HG03439 (cell line): ENCODE data around the gene WDFY4.

Source experiments
- ATAC-seq: cut with Tn5 transposase; IDR thresholded peaks from one replicate; pipeline ENCODE4 v1.9.1; 2021; ENCODE audit warnings: mild to moderate bottlenecking, moderate library complexity; ENCODE audit not compliant: unreplicated experiment

Gene WDFY4

DNA sequence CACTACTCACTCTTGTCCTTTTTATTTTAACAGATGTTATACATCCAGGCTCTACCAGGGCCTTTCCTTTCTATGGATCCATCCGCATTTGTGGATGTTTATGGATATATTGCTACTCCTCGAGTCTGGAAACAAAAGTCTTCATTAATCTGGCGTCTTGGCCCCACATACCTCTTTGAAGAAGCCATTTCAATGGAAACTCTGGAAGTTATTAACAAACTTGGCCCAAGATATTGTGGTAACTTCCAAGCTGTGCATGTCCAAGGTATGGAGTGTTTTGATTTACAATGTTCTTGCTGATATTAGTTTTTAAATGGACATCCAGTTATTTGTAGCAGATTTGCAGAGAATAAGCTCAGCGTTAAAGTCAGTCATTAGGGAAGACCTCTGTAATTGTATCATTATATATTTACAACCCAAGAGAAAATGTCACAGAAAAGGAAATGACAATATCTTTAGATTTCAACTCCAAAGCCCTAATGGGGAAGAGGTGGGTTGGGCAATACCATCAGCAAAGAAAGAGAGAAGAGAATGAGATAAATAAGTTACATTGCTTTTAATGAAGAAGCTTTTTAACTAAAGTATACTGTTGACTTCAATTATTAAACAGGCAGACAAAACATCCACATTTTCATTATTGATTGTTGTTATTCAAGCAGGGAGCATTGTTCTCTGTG is 102.1 kb downstream of the WDFY4 start:
- ATAC-seq, result no peak

GRCh38 chr10:48788554-48788953 is 103.9 kb downstream of the WDFY4 start:
- no peak for ATAC-seq

- no peak for ATAC-seq
These were observed 105.1 kb downstream of the WDFY4 start for GRCh38 chr10:48789486-48790456.

- no peak for ATAC-seq
These were observed 105.9 kb downstream of the WDFY4 start for GRCh38 chr10:48790457-48791044.

- no peak for ATAC-seq
These were observed 106.7 kb downstream of the WDFY4 start for GRCh38 chr10:48791267-48791928.

DNA sequence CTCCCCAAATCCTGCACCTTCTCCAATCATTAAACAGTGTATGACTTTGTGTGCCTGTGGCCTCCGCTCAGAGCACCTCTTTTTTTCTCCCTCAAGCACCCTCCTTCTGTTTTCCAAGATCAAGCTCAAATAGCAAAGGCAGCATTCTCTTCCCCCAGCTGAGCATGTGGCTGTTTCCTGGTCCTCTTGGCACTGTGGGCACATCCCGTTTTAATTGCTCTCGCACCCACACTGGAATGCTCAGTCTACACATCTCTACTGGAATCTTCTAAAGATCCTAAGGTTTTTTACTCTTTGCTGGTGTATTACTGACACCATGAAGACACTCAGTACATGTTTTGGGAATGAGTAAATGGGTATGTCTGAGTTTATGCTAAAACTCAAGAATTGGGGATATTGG is 107.4 kb downstream of the WDFY4 start:
- no peak for ATAC-seq

- ATAC-seq, result no peak
These were observed 108.0 kb downstream of the WDFY4 start for GRCh38 chr10:48792687-48793096.

DNA sequence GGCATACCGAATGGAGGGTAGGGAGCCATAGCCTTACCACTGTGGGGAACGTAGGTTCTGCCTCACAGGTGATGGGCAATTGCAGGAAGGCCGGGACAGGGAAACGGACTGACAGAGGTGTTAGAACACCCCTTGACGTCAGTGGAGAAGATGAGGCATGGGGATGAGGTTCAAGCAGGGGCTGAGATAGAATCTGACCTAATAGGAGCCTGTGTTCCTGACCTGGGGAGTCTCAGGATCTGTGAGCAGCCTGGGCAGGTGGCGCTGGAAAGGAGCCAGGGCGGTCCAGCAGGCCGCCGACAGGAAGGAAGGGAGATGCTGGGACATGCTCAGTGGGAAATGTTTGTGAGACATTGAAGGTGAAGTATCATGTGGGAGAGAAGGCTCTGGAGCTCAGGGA is 109.4 kb downstream of the WDFY4 start:
- ATAC-seq, result no peak

GRCh38 chr10:48796713-48797245 is 112.1 kb downstream of the WDFY4 start:
- ATAC-seq, result no peak

DNA sequence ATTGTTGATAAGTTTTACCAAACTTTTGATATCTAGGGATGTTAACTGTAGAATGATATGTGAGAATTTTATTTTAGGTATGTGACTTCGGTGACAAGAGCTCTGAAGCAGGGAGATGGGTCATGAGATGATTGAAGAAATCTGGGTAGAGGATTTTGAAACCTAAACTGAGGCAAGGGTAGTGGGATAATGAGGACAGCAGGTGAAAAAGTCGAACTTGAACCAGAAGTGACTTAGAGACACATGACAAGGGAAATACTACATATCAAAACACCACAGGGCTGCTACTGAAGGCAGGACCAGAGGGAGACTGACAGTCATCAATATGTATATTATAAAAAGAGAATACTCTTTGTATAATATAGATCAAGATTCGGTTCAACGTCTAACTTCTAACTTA is 113.2 kb downstream of the WDFY4 start:
- ATAC-seq, result no peak

GRCh38 chr10:48798481-48799254 is 114.0 kb downstream of the WDFY4 start:
- no peak for ATAC-seq

DNA sequence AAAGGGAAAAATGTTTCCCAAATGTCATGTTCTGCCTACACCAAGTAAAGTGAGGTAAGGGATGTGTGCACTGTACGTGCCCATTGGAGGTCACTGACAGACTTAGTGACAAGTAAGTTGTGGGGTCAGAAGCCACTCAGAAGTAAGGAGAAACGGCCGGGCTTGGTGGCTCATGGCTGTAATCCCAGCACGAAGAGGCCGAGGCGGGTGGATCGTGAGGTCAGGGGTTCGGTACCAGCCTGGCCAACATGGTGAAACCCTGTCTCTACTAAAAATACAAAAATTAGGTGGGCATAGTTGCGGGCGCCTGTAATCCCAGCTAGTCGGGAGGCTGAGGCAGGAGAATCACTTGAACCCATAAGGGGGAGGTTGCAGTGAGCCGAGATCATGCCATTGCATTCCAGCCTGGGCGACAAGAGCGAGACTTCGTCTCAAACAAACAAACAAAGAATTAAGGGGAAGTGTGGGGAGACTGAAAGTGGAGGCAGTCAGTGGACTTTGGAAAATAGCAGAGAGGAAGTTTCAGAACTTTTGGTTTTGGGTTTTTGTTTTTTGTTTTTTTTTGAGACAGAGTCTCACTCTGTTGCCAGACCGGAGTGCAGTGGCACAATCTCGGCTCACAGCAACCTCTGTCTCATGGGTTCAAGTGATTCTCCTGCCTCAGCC is 114.8 kb downstream of the WDFY4 start:
- ATAC-seq, result no peak

DNA sequence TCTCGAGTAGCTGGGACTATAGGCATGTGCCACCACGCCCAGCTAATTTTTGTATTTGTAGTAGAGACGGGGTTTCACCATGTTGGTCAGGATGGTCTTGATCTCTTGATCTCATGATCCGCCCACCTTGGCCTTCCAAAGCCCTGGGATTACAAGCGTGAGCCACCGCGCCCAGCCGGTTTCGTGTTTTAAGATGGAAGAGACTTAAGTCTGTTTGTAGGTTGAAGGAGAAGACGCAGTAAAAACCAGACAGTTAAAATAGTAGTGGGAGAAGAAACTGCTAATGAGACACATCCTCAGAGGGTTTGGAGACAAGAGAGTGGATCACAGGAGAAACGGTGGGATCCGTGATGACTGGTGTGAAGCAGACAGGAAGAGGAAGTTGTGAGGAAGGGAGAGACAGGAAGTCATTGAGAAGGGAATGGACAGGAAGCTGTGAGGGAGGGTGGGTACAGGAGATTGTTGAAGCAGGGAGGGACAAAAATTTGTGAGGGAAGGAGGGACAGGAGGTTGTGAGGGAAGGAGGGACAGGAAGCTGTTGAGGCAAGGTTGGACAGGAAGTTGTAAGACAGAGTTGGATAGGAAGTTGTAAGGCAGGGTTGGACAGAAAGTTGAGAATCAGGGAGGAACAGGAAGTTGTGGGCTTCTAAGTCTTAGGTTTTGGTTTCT is 115.5 kb downstream of the WDFY4 start:
- ATAC-seq, result no peak

GRCh38 chr10:48801001-48801421 is 116.3 kb downstream of the WDFY4 start:
- ATAC-seq, result no peak

DNA sequence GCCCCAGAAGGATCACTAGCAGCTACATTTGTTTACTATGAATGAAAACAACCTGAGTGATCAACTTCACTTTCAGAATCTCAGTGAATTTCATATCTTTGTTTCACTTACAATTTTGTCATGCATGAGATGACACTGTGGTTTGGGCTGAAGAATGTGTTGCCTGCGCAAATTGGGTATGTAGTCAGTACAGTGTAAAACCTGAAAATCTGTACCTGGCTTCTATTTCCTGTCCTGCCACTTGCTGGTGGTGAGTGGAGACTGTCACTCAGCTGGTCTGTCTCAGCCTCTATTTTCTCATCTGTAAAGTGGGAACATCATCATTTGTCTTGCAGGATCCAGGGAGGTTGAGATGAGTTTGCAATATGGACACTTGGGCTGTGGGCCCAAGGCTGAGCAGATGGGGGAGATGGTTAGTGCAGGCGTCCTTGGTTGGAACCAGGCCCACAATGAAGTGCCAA is 118.0 kb downstream of the WDFY4 start:
- peak; percentile 96 for ATAC-seq

DNA sequence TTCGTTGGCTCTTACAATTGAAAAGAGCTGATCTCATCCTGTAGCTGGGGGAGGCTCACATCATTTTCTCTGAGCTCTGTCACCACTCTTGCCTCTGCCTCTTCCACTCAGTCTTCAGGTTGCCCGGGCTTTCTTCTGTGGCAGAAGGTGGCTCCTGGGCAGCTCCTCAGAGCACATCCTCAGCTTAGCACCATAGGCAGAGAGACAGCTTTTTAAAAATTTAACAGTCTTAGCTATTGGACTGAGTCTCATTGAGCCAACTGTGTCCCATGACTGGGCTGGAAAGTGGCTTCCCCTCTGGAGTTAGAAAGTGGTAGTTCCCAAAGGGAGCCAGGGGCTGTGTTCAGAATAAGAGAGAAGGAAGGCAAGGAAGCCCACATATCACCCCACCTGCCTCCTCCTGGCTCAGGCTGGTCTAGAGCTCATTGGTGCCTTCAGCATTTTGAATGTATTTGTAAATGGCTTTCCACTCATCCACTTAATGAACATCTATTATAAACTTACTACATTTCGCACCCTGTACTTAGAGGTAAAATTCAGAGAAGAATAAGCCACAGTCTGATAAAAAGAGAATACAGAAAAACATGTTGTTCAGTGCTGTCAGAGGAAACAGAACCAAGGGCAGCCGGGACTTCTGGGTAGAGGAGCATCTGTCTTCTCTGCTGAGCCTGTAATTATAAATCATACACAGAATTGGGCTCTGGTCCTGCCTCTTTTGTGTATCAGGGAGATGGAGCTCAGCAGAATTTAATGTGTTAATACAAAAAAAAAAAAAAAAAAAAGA is 119.3 kb downstream of the WDFY4 start:
- ATAC-seq, result no peak

GRCh38 chr10:48804740-48805182 is 120.1 kb downstream of the WDFY4 start:
- ATAC-seq, result no peak

DNA sequence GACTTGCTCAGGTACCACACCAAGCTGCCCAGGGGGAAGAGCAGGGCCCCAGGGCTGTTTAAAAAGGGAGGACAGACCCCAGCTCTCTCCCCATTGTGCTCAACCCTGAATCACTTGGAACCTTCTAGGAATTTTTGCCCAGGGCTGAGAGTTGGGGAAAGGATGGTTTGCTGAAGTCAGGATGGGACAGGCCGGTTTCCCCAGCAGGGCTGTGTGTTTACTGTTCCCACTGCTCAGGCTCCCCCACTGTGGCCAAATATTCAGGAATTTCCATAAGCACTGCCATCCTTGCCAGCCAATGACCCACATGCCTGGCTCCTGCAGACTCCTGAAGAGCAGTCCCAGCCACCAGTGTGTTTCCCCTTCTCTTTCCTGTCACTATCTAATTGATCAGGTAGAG is 120.7 kb downstream of the WDFY4 start:
- ATAC-seq, result no peak
